Astrocyte (in vitro differentiated cells and primary cell): ENCODE data around the gene BAZ1B.

Experiments
- EZH2 ChIP-seq: IDR thresholded peaks from 2 replicates; pipeline ENCODE4 v1.6.1; 2012; ENCODE audit warnings: mild to moderate bottlenecking, low read length, inconsistent platforms; ENCODE audit not compliant: insufficient read depth
- TF ChIP-seq, protein P1 (sequence below): IDR thresholded peaks from 2 replicates; pipeline ENCODE4 v1.5.1; 2011; ENCODE audit warnings: low read depth, mild to moderate bottlenecking, inconsistent platforms, low read length, moderate library complexity; ENCODE audit not compliant: insufficient read depth

- no peak for TF ChIP-seq EZH2
- TF ChIP-seq, protein P1, sequence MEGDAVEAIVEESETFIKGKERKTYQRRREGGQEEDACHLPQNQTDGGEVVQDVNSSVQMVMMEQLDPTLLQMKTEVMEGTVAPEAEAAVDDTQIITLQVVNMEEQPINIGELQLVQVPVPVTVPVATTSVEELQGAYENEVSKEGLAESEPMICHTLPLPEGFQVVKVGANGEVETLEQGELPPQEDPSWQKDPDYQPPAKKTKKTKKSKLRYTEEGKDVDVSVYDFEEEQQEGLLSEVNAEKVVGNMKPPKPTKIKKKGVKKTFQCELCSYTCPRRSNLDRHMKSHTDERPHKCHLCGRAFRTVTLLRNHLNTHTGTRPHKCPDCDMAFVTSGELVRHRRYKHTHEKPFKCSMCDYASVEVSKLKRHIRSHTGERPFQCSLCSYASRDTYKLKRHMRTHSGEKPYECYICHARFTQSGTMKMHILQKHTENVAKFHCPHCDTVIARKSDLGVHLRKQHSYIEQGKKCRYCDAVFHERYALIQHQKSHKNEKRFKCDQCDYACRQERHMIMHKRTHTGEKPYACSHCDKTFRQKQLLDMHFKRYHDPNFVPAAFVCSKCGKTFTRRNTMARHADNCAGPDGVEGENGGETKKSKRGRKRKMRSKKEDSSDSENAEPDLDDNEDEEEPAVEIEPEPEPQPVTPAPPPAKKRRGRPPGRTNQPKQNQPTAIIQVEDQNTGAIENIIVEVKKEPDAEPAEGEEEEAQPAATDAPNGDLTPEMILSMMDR = no peak
These were observed 11.6 kb upstream of the BAZ1B start for GRCh38 chr7:73533742-73534141.
